ENCODE data around the gene TMEM141.

The TMEM141 gene

GRCh38 chr9:136790640-136791515 lies at the start of gene TMEM141:
Gene TMEM141, plus strand, starts transcription at chr9:136791344. Its CDS starts 27 bp downstream, at chr9:136791371.
- DNase-seq (ENCODE audit: low spot score), result peak; percentile 99

DNA sequence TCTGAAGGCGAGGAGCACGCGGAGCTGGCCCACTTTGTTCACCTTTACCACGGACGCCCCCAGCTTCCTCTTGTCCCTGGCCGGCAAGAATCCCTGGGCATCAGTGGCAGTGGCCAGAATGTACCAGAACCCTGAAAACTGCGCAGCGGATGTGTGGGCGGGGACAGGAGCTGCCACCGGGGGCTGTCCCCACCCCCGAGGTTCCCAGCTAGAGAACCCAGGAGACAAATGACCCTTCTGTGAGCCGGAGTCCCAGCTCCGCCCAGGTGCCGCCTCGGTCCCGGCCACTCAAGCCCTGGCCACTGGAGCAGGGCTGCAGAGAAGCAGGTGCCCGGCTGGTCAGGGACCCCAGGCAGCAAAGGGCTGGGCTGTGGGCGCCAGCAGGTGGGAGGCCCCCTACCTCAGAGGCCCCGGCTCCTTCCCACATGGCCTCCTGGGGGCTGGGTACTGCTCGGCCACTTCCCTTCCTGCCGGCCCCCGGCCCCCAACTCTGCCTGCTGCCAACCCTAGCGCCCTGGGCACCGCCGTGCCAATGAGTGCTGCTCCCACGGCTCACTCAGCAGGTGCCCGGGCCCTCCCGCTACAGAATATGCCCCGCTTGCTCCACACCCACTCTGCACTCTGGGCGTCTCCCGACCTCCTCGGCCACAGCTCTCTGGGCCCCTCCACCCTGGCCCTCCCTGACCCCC lies 49.1 kb upstream of the TMEM141 start:
- DNase-seq (ENCODE audit: low spot score), result peak; percentile 28

GRCh38 chr9:136742591-136743391 lies 48.4 kb upstream of the TMEM141 start, which contains the start of gene LCN10:
Gene LCN10, minus strand, starts transcription at chr9:136742940. Its CDS starts 37 bp downstream, at chr9:136742903.
- no peak for DNase-seq (ENCODE audit: low spot score)

DNA sequence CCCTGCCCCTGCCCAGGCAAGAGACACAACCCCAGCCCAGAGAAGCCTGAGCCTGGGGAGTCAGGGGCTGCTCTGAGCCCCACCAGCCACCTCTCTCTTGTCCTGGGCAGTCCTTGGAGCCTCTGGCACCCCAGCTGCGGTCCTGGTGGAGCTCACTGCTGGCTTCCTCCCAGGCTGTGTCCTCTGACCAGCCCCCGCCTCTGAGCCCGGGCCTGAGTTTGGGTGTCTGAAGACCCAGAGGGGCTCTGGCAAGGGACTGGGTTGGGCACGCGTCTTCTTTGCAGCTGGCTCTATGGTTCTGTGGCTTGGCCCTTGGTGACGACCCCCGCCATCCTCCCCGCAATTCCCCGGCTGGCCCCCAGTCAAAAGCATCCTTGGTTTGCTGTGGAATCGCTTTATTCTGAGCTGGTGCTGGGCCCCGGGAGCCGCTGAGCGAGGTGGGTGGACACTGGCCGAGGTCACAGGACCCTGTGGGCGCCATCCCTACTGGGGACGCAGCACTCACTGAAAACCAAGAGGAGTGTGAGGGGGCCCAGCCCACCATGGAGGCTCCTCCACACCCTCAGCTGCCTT lies 47.4 kb upstream of the TMEM141 start:
- DNase-seq (ENCODE audit: low spot score), result no peak

DNA sequence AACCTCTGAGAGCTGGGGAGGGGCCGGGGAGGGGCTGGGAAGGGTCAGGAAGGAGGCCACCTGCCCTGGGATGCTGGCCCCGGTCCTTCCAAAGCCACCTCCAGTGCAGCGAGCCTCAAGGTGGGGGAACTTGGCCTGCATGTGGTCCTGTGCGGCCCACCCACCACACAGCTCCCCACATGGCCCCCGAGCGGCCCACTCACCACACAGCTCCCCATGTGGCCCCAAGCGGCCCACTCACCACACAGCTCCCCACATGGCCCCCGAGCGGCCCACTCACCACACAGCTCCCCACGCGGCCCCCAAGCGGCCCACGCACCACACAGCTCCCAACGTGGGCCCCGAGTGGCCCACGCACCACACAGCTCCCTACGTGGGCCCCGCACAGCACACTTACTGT lies 46.4 kb upstream of the TMEM141 start:
- no peak for DNase-seq (ENCODE audit: low spot score)

DNA sequence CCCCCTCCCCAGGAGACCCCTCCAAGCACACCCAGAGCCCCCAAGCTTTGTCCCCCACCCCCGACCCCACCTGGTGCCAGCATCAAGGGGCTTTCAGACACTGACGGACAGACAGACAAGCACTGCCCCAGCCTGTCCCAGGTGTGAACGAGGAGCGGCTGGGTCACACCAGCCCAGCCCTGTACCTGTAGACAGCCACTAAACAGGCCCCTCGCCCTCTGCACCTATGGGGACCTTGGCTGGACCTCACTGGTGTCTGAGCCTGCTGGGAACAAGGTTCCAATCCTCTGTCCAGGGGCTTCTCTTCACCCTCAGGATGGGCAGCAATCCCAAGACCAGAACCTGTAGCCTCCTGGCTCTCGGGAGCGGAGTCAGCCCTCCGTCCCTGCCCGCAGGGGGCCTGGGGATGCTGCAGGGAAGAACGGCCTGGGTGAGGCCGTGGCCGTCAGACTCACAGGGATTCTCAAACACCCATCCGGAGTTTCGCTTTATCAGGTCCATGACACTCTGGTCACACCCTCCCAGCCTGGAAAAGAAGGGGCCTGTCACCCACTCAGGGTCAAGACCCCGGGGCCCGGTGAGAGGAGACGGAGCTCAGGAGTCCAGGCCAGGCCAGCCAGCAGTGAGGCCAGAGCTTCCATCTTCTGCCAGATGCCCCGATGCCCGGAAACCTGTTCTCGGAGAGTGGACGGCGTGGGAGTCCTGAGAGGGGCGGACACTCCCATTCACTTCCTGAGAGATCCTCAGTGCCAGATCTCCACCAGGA lies 45.6 kb upstream of the TMEM141 start:
- DNase-seq (ENCODE audit: low spot score), result no peak

- no peak for DNase-seq (ENCODE audit: low spot score)
These were observed 45.0 kb upstream of the TMEM141 start for GRCh38 chr9:136746155-136746490.

DNA sequence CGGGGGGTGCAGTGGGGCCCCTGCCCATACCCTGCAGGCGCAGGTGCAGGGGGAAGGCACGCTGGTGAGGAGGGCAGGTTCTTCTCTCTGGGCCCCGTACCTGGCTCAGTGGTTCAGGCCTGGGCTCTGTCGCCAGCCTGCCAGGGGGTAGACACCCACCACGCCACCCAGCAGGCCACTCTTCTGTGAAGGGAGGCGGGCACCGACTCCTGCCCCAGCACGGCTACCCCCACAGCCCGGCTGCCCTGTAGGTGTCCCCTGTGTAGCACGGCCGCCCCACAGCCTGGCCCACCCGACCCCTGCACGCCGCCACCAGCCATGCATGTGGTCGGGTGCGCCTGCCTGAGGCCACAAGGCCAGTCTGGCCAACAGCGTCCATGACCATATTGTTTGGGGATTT lies 44.5 kb upstream of the TMEM141 start:
- no peak for DNase-seq (ENCODE audit: low spot score)

DNA sequence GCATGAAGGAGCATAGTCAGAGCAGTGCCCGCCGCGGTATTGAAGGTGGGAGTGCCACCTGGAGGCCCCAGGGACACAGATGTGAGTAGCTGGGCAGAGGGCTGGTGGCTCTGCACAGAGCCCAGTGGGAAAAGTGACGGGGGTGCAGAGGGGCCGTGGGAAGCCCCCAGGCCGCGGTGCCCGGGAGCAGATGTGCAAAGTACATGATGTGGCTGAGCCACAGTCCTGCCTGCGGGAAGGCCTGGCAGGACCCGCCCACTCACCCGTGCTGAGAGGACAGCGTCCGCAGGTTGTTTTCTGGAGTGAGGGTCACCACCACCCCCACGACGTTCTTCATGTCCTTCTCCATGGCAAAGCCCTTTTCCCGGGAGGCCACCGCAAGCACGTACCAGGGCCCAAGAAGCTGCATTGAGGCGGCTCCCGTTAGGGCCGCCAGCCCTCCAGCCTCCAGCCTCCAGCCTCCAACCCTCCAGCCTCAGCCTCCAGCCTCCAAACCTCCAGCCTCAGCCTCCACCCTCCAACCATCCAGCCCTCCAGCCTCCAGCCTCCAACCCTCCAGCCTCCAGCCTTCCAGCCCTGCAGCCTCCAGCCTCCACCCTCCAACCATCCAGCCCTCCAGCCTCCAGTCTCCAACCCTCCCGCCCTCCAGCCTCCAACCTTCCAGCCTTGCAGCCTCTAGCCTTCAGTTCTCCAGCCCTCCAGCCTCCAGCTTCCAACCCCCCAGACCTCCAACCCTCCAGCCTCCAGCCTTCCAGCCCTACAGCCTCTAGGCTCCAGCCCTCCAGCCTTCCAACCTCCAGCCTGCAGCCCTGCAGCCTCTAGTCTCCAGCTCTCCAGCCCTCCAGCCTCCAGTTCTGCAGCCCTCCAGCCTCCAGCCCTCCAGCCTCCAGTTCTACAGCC lies 43.7 kb upstream of the TMEM141 start:
- DNase-seq (ENCODE audit: low spot score), result no peak

- DNase-seq (ENCODE audit: low spot score), result no peak
These were observed 42.9 kb upstream of the TMEM141 start, which contains the start of gene LCN6 for GRCh38 chr9:136748201-136748600. Gene LCN6, minus strand, starts transcription at chr9:136748525. Its CDS starts 42 bp downstream, at chr9:136748483.

DNA sequence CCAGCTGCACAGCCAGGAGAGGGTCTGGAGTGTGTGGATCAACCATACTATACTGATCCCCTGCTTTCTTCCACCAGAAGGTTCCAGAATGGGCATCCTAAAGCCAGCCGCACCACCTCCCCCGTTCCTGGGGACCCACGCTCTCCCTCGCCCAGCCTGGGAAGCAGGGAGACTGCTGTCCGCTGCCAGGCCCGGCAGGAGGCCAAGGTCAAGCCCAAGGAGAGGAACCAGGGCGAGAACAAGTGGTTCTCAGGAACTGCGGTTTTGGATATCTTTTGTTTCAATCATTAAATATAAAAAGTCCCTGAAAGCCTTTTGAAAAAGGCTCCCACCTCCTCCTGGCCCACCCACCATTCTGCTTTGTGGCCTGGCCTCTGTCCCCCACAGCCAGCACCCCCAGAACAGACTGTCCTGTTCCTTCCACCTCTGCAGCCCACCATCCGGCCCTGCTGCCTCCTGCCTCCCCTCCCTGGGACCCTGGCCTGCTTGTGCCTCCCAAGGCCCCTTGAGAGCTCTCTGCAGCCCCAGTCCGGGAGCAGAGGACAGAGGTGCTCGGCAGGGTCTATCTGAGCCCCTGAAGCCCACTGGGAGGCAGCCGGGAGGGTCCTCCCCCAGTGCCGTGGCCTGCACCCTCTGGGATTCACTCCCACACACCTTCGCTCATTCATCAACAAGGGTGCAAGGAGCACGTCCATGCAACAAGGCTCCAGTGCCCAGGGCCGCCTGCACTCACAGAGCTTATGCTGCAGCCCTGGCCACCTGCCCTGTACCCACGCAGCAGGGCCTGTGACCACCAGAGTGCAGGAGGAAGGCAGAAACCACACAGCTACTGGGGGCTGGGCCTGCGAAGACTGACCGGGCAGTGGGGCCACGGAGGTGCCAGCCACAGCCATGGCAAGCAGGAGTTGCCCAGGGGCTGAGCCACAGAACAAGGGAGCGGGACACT lies 42.2 kb upstream of the TMEM141 start:
- DNase-seq (ENCODE audit: low spot score), result no peak

DNA sequence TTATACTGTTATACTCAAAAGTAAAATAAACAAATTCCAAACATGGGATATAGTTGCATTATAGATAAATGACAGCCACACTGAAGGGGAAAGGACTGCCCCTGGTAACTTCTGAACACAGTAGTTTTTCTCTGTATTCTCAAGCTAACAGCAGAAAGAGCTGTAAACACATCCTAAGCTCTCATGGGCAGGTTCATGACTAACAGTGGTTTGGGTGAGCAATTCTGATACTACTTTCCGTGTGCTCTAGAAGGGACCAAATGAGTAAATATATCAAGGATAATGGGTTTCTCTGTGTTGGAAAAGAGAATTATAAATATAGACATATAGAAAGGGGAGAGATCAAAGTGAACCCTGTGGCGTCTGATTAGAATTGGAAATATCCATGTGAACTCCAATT lies 40.6 kb upstream of the TMEM141 start:
- peak; percentile 71 for DNase-seq (ENCODE audit: low spot score)

DNA sequence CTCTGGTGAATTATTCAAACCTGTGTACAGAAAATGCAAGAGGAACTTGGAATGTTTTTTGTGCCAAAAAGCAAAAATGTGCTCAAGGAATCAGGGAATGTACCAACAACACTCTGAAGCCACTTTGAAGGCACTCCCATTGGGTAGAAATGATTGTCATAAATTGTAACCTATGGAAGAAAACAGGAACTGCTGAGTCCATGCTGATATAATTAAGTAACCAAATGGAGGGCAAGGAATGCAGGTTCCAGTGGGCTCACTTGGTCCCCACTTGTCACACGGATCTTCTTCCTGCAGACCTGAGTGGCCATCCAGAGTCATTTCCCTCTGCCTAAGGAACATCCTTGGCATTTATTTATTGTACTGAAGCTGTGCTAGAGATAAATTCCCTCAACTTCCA lies 39.9 kb upstream of the TMEM141 start:
- DNase-seq (ENCODE audit: low spot score), result no peak

DNA sequence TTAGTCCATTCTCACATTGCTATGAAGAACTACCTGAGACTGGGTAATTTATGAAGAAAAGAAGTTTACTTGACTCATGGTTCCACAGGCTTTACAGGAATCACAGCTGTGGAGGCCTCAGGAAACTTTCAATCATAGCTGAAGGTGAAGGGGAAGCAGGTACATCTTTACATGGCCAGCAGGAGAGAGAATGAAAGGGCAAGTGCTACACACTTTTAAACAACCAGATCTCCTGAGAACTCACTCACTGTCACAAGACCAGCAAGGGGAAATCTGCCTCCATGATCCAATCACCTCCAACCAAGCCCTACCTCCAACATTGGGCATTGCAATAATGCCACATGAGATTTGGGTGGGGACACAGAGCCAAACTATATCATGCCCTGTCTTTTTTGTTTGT lies 39.3 kb upstream of the TMEM141 start:
- DNase-seq (ENCODE audit: low spot score), result no peak

DNA sequence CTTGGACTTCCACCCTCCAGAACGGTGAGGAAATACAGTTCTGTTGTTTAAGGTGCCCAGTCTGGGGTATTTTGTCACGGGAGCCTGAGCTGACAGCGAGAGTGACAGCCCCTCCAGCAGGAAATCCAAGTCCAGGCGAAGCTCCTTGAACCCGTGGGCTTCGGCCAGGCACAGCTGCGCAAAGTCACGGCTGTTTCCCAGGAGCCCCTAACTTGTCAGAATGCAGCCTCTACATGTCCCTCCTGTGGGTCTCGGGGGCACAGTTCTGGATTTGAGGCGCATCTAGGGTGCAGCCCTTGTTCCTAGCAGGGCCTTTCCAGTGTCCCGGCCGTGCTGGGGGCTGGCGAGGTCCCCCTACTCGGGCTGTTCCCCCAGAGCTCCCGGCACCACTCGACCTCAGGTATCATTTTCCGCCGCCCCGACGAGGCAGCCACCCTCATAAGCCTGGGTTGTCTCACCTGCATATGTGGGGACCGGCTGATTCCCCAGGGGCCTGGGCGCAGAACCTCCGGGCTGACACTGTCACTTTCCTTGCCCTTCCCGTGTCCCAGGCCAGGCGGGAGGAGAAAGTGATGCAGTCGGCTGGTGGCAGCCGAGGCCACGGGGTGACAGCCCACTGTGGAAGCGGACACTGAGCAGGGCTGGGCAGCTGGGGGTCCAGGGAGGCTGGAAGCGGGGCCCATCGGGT lies 37.6 kb upstream of the TMEM141 start:
- no peak for DNase-seq (ENCODE audit: low spot score)

DNA sequence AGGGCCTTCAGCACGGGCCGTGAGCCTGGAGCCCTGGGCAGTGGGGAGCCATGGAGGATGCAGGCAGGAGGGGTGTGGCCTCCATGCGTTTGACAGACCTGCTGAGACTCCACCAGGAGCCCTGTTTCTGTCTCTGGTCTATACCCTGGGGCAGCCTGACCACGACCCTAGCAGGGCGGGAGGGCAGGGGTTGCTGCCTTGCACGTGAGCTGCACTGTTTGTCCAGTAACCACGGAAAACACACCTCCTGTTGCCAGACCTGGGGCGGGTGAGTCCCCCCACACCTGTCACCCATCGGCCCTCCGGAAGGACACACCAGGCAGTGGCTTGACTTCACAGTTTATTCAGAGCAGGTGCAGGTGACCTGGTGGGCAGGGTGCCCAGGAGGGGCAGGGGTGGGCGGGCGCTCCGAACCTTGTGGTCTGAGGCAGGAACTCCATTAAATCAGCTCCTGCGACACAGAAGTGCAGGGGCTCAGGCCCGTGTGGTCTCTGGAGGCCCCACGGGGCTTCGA lies 37.0 kb upstream of the TMEM141 start:
- no peak for DNase-seq (ENCODE audit: low spot score)

DNA sequence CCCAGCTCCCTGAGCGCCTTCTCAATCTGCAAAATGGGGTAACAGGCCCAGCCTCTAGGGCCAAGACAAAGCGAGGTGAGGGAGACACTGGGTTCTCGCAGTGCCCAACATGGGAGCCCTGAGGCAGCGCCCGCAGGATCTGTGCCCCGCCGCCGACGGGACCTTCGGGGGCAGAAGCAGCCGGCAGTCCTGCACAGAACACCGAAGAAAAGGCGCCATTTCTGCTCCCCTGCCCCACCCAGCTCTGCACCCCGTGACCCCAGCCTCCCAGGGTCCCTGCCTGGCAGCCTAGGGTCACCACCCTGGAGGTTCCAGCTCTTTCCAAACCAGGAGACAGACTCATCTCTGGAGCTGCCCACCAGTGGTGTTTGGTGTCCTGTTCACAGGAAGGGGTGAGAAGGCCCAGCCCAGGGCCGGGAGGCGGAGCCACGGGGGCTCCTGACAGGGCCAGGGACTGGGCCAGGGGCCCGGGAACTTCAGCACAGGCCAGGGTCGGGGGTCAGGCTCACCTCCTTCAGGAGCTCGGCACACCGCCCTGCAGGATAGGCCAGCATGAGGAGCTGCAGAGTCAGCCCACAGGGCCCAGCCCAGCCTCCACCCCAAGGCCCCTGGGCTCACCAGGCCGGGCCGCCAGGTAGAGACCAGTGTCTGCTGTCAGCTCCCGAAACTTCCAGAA lies 36.4 kb upstream of the TMEM141 start:
- no peak for DNase-seq (ENCODE audit: low spot score)
